ENCODE results near the gene EVI5.

DNA sequence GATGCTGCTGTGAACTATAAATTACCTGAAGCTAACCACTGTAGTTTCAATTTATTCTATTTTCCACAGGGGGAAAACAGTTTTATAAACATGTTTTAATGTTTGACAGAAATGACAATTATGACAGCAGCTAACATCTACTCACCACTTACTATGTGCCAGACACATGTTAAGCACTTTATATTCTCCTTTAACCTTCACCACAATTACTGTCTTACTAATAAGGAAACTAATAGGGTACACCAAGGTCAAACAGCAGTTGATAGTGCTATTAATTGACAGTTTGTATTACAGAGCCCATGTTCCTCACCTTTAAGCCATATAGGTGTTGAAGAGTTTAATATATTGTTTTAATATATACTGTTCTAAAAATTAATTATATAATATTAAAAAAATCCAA lies 146.4 kb downstream of the EVI5 start:
- TF ChIP-seq, protein P1, sequence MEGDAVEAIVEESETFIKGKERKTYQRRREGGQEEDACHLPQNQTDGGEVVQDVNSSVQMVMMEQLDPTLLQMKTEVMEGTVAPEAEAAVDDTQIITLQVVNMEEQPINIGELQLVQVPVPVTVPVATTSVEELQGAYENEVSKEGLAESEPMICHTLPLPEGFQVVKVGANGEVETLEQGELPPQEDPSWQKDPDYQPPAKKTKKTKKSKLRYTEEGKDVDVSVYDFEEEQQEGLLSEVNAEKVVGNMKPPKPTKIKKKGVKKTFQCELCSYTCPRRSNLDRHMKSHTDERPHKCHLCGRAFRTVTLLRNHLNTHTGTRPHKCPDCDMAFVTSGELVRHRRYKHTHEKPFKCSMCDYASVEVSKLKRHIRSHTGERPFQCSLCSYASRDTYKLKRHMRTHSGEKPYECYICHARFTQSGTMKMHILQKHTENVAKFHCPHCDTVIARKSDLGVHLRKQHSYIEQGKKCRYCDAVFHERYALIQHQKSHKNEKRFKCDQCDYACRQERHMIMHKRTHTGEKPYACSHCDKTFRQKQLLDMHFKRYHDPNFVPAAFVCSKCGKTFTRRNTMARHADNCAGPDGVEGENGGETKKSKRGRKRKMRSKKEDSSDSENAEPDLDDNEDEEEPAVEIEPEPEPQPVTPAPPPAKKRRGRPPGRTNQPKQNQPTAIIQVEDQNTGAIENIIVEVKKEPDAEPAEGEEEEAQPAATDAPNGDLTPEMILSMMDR (IDR thresholded peaks at IDR 0.05), result no peak
- no peak for TF ChIP-seq POLR2A (IDR thresholded peaks at IDR 0.05)
